Glutamatergic neuron (in vitro differentiated cells): ENCODE data around the gene SIN3A. TPM values are rescaled to one million over a fixed set of nuclear protein-coding genes. Genes with fewer than 3 reads are reported as not detected.

Experiments
- DNase-seq: peaks from one replicate; pipeline ENCODE4 v3.0.0; 2022
- H3K27ac Mint-ChIP-seq: one replicate; pipeline ENCODE4 v1.8.0; 2020; ENCODE audit warnings: mild to moderate bottlenecking, mixed read lengths, inconsistent platforms; ENCODE audit not compliant: unreplicated experiment
- H3K27me3 Mint-ChIP-seq: one replicate; pipeline ENCODE4 v1.8.0; 2020; ENCODE audit warnings: mild to moderate bottlenecking, moderate library complexity, mixed read lengths, inconsistent platforms; ENCODE audit not compliant: unreplicated experiment
- H3K36me3 Mint-ChIP-seq: one replicate; pipeline ENCODE4 v1.8.0; 2020; ENCODE audit warnings: mild to moderate bottlenecking, mixed read lengths, inconsistent platforms; ENCODE audit not compliant: unreplicated experiment
- H3K4me1 Mint-ChIP-seq: one replicate; pipeline ENCODE4 v1.8.0; 2020; ENCODE audit warnings: mild to moderate bottlenecking, low read depth, mixed read lengths, inconsistent platforms; ENCODE audit not compliant: unreplicated experiment
- H3K4me3 Mint-ChIP-seq: one replicate; pipeline ENCODE4 v1.8.0; 2020; ENCODE audit warnings: mild to moderate bottlenecking, mixed read lengths, inconsistent platforms; ENCODE audit not compliant: unreplicated experiment
- H3K9me3 Mint-ChIP-seq: one replicate; pipeline ENCODE4 v1.8.0; 2020; ENCODE audit warnings: mild to moderate bottlenecking, moderate library complexity, mixed read lengths, inconsistent platforms; ENCODE audit not compliant: unreplicated experiment
- total RNA-seq: library from RNA; stranded (reverse); fragmentation: NEBNext Ultra II Directional; extraction: Animal tissue kit (Norgen Biotek cat#: 25700); gene quantifications from one replicate; pipeline ENCODE4 v1.2.1, GENCODE V29; 2021; ENCODE audit not compliant: unreplicated experiment
- TF ChIP-seq, protein P1 (sequence below): fragments of 200-600 bp; sonication (generic); IDR thresholded peaks from one replicate; pipeline ENCODE4 v1.5.0; 2021; ENCODE audit not compliant: partially characterized antibody, unreplicated experiment

SIN3A gene
- total RNA-seq, 1 donor from 2014 or later = 45.4 TPM

GRCh38 chr15:75453703-75454470 is 2.4 kb upstream of the SIN3A start:
- DNase-seq = peak; percentile 96
- TF ChIP-seq, protein P1, sequence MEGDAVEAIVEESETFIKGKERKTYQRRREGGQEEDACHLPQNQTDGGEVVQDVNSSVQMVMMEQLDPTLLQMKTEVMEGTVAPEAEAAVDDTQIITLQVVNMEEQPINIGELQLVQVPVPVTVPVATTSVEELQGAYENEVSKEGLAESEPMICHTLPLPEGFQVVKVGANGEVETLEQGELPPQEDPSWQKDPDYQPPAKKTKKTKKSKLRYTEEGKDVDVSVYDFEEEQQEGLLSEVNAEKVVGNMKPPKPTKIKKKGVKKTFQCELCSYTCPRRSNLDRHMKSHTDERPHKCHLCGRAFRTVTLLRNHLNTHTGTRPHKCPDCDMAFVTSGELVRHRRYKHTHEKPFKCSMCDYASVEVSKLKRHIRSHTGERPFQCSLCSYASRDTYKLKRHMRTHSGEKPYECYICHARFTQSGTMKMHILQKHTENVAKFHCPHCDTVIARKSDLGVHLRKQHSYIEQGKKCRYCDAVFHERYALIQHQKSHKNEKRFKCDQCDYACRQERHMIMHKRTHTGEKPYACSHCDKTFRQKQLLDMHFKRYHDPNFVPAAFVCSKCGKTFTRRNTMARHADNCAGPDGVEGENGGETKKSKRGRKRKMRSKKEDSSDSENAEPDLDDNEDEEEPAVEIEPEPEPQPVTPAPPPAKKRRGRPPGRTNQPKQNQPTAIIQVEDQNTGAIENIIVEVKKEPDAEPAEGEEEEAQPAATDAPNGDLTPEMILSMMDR = no peak
- Mint-ChIP-seq H3K27me3 (peaks cover 21% of the 10 kb centered on the region), H3K9me3 (peaks cover 27% of the 10 kb centered on the region), H3K4me3 (peak overlapping the region; percentile 97), H3K27ac (peak overlapping the region; percentile 96), H3K4me1 (peaks cover 12% of the 10 kb centered on the region), H3K36me3 (no peaks in the 10 kb centered on the region)

GRCh38 chr15:75452865-75453702 is 1.6 kb upstream of the SIN3A start:
- H3K4me1 Mint-ChIP-seq = peaks cover 12% of the 10 kb centered on the region
- peaks cover 26% of the 10 kb centered on the region for H3K9me3 Mint-ChIP-seq

GRCh38 chr15:75452364-75452864 is 924 bp upstream of the SIN3A start:
- peak overlapping the region; percentile 96 for H3K27ac Mint-ChIP-seq

More at GRCh38 chr15:75452865-75453702, 1.6 kb upstream of the SIN3A start:
- Mint-ChIP-seq H3K27ac (peak overlapping the region; percentile 96), H3K4me3 (peak overlapping the region; percentile 97), H3K27me3 (peaks cover 16% of the 10 kb centered on the region), H3K36me3 (no peaks in the 10 kb centered on the region)
- TF ChIP-seq, protein P1 = no peak
- DNase-seq = peak; percentile 59

DNA sequence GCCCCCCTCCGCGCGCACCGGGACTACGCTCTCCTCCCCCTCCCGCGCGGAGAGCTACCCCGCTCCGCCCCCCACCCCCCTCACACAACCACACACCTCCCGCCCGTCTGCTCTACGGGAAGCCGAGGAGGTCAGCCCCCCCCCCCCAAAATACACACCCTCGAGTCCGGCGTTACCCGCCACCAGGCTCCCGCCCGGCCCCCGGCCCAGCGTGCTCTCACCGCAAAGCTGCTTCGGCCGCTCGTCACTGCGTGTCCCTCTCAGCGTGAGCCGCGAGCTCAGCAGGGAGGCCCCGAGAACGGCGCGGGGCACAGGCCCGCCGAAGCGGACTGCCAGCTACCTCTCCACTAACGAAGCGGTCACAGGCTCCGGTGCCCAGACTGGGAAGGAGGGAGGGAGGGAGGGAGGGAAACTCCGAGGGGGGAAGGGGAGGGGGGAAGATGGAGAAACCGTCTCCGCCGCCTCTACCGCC is 252 bp downstream of the SIN3A start:
- Mint-ChIP-seq H3K27me3 (peaks cover 14% of the 10 kb centered on the region), H3K27ac (no peak overlapping the region), H3K4me3 (peak overlapping the region; percentile 55), H3K9me3 (peaks cover 23% of the 10 kb centered on the region), H3K36me3 (no peaks in the 10 kb centered on the region), H3K4me1 (peaks cover 4% of the 10 kb centered on the region)
- no peak for DNase-seq
- TF ChIP-seq, protein P1 = no peak

More at GRCh38 chr15:75452364-75452864, 924 bp upstream of the SIN3A start:
- peaks cover 11% of the 10 kb centered on the region for H3K4me1 Mint-ChIP-seq
- H3K9me3 Mint-ChIP-seq = peaks cover 27% of the 10 kb centered on the region
- TF ChIP-seq, protein P1 = no peak
- peaks cover 16% of the 10 kb centered on the region for H3K27me3 Mint-ChIP-seq
- DNase-seq = peak; percentile 75
- peak overlapping the region; percentile 97 for H3K4me3 Mint-ChIP-seq
- no peaks in the 10 kb centered on the region for H3K36me3 Mint-ChIP-seq
